GM21381 (cell line): ENCODE measurements around the gene RDH16.
A peak's percentile ranks its signal among the peaks of the same experiment; 100 is the strongest.

Experiments
- ATAC-seq: cut with Tn5 transposase; IDR thresholded peaks from one replicate; pipeline ENCODE4 v1.9.1; 2021; ENCODE audit warnings: mild to moderate bottlenecking, moderate library complexity; ENCODE audit not compliant: unreplicated experiment

RDH16 gene, protein sequence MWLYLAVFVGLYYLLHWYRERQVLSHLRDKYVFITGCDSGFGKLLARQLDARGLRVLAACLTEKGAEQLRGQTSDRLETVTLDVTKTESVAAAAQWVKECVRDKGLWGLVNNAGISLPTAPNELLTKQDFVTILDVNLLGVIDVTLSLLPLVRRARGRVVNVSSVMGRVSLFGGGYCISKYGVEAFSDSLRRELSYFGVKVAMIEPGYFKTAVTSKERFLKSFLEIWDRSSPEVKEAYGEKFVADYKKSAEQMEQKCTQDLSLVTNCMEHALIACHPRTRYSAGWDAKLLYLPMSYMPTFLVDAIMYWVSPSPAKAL

DNA sequence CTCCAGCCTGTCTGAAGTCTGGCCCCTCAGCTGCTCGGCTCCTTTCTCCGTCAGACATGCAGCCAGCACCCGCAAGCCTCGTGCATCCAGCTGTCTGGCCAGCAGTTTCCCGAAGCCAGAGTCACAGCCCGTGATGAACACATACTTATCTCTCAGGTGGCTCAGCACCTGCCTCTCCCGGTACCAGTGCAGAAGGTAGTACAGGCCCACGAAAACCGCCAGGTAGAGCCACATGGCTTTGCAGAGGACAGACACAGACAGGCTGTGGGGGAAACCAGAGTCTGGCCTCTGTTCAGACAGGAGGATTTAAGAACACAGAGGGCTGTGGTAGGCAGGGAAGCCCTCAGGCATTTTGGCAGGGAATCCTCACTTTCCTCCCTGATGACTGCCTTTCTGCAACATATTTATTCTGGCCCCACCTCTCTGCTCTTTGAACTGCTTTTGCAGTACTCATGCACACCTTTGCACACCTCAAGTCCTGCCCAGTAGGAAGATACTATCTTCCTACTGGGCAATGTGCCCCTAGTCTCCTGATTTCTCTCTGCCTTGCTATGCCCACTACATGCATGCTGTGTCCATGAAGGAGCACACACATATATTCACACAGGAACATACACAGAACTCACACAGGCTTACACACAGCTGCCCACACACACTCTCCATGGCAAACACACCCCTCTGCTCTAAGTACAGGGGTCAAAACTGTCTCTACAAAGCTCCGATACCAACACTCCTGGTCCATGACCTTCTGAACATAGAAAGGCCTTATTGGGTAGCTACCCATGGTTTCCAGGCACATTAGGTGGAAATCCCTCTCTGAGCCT is at the start of gene RDH16:
Gene RDH16, minus strand, starts transcription at position 380 of the 824 bp plus-strand sequence. Its CDS starts 146 bp downstream, at position 234.
- no peak for ATAC-seq

DNA sequence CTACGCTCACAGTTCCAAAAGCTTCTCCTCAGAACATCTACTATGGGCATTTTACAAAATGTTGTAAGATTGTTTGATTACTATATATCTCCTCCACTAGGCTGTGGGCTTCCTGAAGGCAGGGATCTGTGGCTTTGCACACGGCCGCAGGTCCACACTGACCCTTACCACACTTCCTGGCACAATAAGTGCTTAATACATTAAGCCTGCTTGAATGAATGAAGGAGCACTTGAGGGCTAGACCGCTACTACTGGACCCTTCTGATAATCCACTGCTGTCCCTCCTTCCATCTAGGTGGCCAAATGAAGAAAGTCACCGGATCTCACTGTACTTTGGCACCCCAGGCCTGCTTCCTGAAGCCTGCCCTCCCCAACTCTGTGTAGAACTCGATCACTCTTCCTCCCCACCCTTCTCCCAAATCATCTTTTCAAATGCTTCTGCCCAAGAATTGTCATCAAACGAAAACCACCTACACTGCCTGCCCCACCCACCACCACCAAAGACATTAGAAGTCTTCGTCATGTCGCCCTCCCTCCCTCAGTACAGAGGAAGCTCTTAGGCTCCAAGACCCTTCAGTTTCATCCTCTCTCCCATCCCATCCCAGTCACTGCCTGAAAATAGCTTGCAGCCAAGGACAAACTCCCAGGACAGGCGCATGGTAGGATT is 49.5 kb upstream of the RDH16 start:
- ATAC-seq: no peak

DNA sequence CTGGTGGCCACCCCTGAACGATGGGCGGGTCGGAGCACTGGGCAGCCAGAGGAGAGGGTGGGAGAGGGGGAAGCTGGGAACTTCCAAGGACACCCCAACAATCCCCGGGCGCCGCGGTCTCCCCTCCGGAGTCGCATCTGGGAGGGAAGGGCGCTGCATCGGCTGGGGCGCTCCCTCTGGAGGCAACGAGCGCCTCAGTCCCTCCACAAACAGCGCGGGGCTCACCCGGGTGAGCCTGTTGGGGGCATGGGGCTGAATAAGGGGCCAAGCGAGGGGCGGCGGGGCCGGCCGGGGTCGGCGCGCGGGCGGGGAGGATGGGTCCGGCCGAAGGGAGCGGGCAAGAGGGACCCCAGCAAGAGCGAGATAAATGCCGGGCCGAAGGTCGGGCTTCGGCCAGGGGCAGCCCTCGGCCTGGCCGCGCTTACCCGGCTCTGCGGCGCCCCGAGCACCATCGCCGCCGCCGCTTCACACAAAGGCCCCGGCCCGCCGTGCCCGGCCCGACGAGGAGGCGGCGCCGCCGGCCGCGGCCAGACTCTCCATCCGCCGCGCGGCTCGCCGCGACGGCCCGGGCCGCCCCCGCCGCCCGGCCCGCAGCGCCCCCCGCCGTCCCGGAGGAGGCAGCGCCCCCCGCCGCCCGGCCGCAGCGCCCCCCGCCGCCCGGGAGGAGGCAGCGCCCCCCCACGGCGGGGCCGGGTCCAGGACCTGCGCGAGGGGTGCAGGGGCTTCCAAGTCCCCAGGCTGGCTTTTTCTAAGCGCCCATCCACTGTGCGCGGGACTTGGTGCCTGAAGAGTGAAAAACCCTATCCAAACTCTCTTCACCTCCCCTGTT is 48.8 kb upstream of the RDH16 start, which contains the start of gene ZBTB39:
Gene ZBTB39, minus strand, starts transcription at position 567 of the 829 bp plus-strand sequence. CDS start 1,629 bp downstream, outside the sequence.
- peak; percentile 75 for ATAC-seq

DNA sequence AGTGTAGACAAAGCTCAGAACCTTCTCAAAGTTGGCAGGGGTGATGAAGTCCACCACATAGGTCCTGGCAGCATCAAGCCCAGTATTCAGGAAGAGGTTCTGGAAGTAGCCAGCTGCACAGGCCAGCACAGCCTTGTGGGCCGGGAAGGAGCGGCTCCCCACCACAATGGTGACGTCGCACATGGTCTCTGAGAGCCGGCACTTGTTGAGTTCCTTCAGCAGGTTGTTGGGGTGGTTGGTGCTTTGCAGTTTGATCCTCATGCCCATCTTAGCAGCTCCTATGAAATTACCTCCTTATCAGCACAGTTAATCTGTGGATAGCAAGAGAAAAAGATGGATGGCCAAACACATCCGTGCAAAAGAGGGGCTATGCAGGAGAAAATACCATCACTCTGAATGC is 47.2 kb upstream of the RDH16 start:
- ATAC-seq: no peak

DNA sequence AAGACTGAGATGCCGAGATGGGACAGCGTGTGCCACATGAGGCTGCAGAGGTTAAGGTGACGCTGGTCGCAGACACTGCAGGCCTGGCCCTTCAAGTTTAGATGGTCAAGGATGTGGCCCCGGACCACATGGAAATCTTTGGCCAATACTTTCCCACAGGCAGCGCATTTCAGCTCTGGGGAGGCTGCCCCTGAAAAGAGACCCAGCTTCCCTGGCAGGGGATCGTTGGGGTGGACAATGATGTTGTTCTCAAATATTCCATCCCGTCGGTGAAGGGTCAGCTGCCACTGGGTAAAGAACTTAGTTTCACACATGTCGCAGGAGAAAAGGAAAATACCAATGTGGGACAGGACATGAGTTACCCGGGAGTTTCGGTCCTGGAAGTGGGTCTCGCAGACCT is 46.0 kb upstream of the RDH16 start:
- ATAC-seq: no peak

DNA sequence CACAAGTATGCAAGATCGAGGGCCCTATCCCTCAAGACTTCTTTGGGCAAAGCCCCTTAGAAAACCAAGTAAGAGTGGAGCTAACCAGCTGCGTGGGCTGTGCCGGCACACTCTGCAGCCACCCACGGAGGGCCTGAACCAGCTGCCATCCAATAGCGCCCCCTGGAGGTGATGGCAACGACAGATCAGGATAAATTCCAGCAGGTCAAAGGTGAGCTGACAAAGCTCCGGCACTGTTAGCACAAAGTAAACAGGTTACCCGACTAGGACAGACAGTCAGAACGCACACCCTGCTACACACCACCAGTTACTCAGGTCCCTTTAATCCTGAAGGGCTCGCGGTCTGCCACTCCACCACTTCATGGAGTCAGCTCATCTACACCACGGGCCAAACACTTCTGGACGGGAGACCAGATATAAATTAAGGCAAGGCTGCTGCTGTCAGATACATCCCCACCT is 44.1 kb upstream of the RDH16 start:
- no peak for ATAC-seq

DNA sequence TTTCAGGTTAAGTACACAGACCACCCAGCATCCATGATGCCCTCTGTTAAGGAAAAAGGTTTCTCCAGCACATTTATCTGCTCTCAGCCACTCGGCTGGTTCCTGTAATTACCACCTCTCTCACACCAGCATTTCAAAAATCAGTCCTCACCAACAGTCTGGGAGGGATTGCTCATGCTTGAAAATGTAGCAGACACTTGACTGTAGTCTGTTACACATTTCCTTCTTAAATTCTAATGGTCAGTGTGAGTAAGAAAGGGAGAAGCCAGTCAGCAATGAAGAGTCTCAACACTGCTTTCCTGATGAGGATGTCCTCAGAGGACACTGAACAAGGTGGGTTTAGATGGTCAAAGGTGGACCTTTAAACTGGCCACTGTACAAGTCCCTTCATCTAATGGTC is 43.0 kb upstream of the RDH16 start:
- ATAC-seq: no peak

DNA sequence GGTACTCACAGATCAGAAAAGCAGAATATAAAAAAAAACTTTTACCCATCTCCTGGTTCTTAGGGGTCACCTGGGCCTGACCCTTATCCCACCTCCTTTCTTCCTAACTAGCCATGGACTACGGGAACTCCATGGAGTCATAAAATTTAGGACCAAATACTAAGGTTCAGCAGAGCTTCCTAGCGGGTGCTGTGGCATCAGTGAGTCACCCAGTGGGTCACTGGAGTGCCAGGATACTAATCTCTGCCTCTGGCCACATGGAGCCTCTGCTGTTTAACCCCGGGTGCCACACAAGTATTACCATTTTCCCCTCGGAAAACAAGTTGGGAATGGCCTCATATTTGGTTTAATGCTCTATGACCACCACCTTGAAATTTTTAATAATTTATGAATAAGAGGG is 42.0 kb upstream of the RDH16 start:
- ATAC-seq: no peak

DNA sequence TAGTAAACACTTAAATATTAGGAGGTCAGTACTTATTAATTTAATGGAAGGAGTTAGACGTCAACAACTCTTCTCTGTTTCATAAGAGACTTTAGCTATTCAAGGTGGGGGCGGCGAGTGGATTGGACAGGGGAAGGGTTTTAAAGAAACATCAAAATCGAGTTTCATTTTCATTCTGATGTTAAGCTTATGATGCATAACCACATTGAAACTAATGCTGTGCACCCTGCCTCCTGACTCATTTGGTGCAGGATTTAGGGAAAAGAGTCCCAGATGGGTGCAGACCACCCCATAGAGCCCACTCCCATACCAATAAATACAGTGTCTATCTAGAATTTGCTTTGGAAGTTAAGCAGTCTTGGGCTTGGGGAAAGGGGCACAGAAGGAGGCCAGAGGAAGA is 41.6 kb upstream of the RDH16 start:
- ATAC-seq: peak; percentile 84

DNA sequence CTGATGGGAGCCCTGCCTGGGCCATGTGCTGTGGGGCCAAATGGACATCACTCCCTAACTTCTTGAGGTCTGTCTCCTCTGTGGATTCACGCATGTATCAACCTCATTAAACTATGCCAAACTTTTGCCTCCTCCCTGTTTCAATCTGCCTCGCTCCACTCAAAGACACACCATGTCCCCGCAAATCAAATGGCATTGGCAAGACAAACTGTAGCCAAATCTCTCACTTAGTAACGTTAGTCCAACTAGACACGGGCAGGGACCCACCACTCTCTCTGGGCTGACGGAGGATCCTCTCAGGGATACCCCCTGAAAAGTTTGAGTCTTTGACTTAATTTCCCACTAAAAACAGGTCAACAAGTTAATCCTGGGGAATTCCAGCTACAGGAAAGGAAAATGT is 40.9 kb upstream of the RDH16 start:
- no peak for ATAC-seq

DNA sequence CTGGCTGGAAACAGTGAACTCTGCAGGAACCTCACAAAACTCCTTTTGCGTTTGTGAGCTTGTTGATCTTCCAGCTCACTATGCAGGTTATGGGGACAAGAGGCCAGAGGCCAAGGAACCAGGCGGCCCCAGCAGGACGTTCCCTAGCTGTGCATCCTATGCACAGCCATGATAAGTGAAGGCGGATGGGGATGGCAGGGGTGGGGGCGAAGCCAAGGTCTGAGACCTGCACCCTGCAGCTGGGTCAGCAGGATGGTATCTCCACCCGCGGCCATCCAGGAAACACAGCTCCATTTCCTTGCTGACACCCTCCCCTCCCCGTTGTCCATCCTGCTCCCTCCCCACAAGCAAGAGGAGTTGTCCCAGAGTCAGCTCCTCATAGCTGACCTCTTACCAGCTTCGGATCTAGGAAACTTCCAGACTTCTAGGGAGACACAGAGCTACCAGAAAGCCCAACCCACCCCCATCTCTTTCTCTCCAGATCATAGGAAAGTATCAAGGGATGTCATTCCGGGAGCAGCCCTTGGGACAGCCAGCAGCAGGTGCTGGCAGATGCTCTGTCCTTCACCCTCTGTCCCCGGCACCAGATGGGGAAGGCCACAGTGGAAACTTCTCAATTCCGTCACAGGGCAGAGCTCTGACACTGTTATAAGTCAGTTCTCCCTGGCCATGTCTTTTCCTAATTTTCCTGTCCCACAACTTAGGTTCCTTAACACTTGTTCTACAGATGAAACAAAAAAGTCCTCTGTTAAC is 39.6 kb upstream of the RDH16 start:
- no peak for ATAC-seq

DNA sequence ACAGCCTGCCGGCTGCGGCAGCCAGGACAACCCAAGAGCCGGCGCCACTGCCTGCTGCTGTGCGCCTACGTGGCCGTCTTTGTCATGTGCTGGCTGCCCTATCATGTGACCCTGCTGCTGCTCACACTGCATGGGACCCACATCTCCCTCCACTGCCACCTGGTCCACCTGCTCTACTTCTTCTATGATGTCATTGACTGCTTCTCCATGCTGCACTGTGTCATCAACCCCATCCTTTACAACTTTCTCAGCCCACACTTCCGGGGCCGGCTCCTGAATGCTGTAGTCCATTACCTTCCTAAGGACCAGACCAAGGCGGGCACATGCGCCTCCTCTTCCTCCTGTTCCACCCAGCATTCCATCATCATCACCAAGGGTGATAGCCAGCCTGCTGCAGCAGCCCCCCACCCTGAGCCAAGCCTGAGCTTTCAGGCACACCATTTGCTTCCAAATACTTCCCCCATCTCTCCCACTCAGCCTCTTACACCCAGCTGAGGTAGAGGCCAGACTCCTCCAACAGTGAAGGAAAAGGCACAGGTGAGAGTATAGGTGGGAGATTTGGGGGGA is 38.6 kb upstream of the RDH16 start:
- no peak for ATAC-seq

DNA sequence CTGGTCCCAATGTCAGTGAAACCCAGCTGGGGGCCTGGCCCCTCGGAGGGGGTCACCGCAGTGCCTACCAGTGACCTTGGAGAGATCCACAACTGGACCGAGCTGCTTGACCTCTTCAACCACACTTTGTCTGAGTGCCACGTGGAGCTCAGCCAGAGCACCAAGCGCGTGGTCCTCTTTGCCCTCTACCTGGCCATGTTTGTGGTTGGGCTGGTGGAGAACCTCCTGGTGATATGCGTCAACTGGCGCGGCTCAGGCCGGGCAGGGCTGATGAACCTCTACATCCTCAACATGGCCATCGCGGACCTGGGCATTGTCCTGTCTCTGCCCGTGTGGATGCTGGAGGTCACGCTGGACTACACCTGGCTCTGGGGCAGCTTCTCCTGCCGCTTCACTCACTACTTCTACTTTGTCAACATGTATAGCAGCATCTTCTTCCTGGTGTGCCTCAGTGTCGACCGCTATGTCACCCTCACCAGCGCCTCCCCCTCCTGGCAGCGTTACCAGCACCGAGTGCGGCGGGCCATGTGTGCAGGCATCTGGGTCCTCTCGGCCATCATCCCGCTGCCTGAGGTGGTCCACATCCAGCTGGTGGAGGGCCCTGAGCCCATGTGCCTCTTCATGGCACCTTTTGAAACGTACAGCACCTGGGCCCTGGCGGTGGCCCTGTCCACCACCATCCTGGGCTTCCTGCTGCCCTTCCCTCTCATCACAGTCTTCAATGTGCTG is 38.0 kb upstream of the RDH16 start:
- ATAC-seq: no peak

DNA sequence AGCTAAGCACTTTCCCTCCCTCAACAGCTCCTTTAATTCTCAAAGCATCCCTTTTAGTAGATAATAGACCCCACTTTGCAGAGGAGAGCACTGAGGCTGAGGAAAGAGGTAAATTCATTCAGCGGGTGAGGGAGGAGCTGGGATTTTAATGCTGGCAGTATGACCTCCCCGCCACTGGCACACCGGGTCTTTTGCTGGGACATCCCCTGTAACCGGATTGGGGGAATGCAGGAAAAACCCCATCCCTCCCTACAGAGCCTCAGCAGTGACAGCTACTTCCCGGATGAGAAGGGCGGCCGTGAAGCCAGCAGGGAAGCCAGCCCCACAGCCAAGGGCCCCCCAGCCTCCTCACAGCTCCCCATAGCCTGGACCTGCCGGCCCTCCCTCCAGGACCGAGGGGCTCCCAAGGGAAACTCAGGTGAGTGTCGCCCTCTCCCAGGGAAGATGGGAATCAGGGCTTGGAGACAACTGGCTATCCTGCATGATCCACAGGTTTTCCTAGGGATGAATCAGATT is 36.9 kb upstream of the RDH16 start:
- no peak for ATAC-seq

DNA sequence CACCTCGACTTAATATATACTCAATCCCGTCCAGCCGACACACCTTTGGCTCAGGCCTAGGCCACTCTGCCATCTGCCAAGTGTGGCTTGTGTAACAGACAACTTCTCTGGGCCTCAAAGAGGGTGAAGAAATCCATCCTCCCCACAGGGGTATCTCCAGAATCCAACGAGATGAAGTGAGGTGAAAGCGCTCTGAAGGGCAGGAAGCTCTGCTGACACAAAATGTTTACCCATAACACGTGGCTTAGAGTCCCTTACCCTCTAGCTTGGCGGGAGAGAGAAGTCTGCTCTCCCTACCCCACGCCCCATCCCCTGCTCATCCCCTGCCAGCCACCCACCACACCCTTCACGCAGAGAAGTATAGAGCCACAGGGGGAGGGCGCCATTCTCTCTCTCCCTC is 35.9 kb upstream of the RDH16 start:
- ATAC-seq: no peak

DNA sequence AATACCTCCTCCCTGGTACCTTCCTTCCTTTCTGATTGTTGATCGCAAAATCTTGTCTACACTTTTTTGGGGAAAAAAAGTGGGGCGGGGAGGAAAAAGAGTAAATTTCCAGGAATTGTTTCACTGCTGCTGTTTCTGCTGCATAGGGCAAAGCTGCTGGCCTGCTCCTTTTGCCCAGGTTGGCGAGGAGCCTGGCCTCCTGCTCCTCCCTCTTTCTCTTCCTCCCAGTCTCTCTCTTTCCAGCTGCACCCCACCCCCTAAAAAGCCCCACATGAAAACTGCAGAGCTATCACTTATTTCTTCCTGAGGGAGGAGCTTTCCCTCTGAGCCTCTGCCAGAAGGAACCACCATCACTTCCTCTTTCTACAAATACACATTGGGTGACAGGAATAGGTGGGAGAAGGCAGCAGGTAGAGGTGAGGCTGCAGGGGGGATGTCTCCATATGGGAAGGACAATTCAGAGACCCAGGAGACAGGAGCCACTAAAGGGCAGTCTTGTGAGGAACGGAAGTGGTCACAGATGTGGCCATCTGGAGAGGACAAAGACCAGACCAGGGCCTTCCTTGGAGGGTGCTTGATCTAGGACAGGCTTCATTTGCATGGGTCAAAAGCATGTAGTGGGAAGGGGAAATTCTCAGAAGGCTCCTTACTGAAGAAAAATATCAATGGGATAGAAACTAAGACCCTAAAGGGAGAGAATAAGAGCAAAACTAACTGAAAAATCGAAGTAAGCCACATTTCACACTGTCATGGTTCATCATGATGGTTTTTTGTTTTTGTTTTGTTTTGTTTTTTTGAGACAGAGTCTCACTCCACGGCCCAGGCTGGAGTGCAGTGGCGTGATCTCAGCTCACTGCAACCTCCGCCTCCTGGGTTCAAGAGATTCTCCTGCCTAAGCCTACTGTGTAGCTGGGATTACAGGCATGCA is 34.2 kb upstream of the RDH16 start:
- no peak for ATAC-seq

DNA sequence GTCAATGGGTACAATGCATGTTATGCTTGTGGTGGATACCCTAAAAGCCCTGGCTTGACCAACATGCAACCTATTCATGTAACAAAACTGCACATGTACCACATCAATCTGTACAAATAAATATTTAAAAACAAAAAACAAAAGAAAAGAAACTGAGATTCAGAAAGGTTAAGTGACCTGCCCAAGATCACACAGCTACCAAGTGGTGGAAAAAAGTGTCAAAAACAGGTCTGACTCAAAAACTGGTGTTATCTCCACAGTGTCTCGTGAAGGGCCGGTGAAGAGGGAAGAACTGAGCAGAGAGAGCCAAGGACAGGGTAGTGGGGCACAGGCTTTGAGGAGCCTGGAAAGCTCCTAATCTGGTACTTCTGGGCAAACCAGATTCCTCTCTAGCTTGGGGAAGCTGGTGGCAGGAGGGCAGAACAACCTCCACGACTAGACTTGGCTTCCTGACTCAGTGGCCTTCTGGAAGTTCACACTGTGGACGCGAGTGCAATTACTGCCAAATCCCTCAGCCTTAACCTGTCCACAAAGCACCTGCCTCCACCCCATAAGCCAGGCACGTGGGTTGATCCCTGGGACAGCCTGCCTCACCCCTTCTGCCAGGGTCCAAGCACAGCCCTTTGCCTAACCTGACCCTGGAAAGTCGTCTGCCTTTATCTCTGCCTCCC is 33.4 kb upstream of the RDH16 start:
- no peak for ATAC-seq
